Memory B cell (primary cell): Measurements from ENCODE around the gene ATG5.

Source experiments
- ATAC-seq: fragments of 150-1000 bp; cut with Tn5 transposase; 2 replicates; pipeline ENCODE4 v1.10.0; 2021; ENCODE audit warnings: low read depth, mild to moderate bottlenecking, moderate library complexity
- DNase-seq, 2 donors: peaks; one replicate each; pipeline ENCODE4 v3.0.0; 2022; ENCODE audit warnings: low spot score in 2 of 2
- H3K27ac Mint-ChIP-seq: one replicate; pipeline ENCODE4 v1.8.0; 2022; ENCODE audit warnings: mild to moderate bottlenecking, moderate library complexity, mixed read lengths
- H3K27me3 Mint-ChIP-seq: one replicate; pipeline ENCODE4 v1.8.0; 2022; ENCODE audit warnings: mixed read lengths
- H3K36me3 Mint-ChIP-seq: one replicate; pipeline ENCODE4 v1.8.0; 2022; ENCODE audit warnings: mild to moderate bottlenecking, mixed read lengths
- H3K4me1 Mint-ChIP-seq: one replicate; pipeline ENCODE4 v1.8.0; 2022; ENCODE audit warnings: mixed read lengths
- H3K4me3 Mint-ChIP-seq: one replicate; pipeline ENCODE4 v1.8.0; 2022; ENCODE audit warnings: mild to moderate bottlenecking, moderate library complexity, mixed read lengths
- H3K9me3 Mint-ChIP-seq: one replicate; pipeline ENCODE4 v1.8.0; 2022; ENCODE audit warnings: mixed read lengths

ATG5 gene

GRCh38 chr6:106206905-106207304, 118.7 kb downstream of the ATG5 start:
- Mint-ChIP-seq H3K36me3 (peaks cover 24% of the 10 kb centered on the region), H3K27me3 (no peaks in the 10 kb centered on the region), H3K4me3 (no peak overlapping the region), H3K4me1 (peaks cover 9% of the 10 kb centered on the region), H3K27ac (no peak overlapping the region), H3K9me3 (no peaks in the 10 kb centered on the region)
- no peak for DNase-seq
- no peak for ATAC-seq

GRCh38 chr6:106204961-106205360, 120.6 kb downstream of the ATG5 start:
- ATAC-seq = no peak
- Mint-ChIP-seq H3K36me3 (peaks cover 24% of the 10 kb centered on the region), H3K9me3 (no peaks in the 10 kb centered on the region), H3K27ac (no peak overlapping the region), H3K4me1 (peaks cover 11% of the 10 kb centered on the region), H3K27me3 (no peaks in the 10 kb centered on the region), H3K4me3 (no peak overlapping the region)
- DNase-seq = no peak

DNA sequence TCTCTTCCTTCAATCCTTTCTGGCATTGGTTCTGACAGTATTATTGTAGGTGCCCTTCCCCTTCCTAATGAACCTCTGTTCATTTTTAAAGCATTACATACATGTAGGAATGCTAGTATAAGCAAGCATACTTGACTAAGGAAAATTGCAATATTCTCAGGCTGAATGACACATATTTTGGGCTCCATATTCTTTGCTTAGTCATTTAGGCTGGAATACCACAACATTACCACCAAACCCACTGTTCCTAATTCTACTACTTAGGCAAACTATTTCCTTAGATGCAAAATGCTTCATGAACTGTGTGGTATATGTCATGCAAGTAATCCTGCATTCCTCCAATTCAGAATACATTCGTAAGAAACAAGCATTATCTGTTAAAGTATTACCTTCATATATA, 125.6 kb downstream of the ATG5 start:
- H3K9me3 Mint-ChIP-seq = no peaks in the 10 kb centered on the region
- H3K4me1 Mint-ChIP-seq = peaks cover 25% of the 10 kb centered on the region
- peaks cover 18% of the 10 kb centered on the region for H3K36me3 Mint-ChIP-seq
- H3K27me3 Mint-ChIP-seq = no peaks in the 10 kb centered on the region
- no peak overlapping the region for H3K4me3 Mint-ChIP-seq
- no peak for ATAC-seq
- no peak for DNase-seq
- no peak overlapping the region for H3K27ac Mint-ChIP-seq

DNA sequence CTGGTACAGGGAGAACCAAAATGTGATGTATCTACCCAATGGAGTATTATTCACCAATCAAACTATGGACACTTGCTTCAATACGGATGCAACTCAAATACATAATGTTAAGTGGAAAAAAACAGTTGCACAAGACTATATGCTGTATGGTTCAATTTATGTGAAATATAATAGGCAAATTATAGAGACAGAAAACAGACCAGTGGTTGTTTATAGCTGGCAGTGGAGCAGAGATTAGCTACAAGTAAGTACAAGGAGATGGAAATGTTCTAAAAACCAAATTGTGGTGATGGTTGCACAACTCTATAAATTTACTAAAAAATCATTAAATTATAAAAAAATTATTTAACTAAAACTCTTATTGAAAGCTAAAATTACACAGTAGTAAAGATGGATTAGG, 126.2 kb downstream of the ATG5 start:
- H3K36me3 Mint-ChIP-seq = peaks cover 13% of the 10 kb centered on the region
- H3K27me3 Mint-ChIP-seq = no peaks in the 10 kb centered on the region
- H3K27ac Mint-ChIP-seq = no peak overlapping the region

GRCh38 chr6:106197441-106197840, 128.1 kb downstream of the ATG5 start:
- peak overlapping the region; percentile 13 for H3K27ac Mint-ChIP-seq
- peaks cover 16% of the 10 kb centered on the region for H3K36me3 Mint-ChIP-seq
- peaks cover 21% of the 10 kb centered on the region for H3K4me1 Mint-ChIP-seq
- no peak overlapping the region for H3K4me3 Mint-ChIP-seq
- DNase-seq = no peak
- H3K9me3 Mint-ChIP-seq = no peaks in the 10 kb centered on the region
- no peaks in the 10 kb centered on the region for H3K27me3 Mint-ChIP-seq
- peak; percentile 42 for ATAC-seq

More for the DNA sequence above, 126.2 kb downstream of the ATG5 start:
- DNase-seq (no peak), ATAC-seq (no peak)
- H3K4me3 Mint-ChIP-seq = no peak overlapping the region
- peaks cover 21% of the 10 kb centered on the region for H3K4me1 Mint-ChIP-seq
- H3K9me3 Mint-ChIP-seq = no peaks in the 10 kb centered on the region

DNA sequence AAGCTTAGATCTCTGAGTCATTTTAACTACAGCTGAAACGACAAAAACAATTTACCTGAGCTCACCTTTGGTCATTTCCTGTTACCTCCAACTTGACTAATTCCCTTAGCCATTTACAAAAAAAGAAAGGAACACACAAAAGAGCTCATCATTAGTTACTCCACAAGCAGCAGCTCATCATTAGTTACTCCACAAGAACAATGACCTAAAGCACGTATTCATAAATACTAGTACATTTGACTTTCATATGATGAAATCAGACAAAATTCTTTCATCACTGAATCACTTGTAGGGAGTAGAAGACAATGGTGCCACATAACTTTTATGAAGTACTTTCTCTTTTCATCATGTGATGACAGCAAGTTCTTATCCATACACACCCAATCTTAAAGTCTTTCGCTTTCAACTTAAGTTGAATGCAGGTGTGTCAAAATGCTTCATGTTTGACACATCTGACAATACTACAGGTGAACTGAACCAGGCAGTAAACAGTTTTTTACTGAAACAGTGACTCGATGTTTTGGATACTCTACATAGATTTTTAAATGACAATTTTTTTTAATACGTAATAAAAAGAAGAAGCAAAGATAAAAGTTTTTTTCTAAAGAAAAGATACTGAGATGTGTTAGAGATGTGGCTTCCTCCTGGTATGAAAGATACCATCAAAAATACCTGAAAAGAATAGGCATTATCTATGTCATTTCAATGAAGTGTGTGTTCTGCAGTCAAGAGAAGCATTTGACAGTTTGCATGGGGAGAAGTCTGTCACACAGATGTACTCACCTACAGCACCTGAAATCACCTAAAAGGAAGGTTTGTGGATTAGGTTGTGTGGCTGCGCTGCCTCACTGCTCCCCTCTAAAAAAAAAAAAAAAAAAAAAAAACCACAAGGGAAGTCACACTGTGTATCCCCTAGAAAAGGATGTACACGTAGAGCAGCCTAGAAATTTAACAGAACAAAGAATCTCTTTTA, 130.3 kb downstream of the ATG5 start:
- no peak overlapping the region for H3K4me3 Mint-ChIP-seq
- peaks cover 13% of the 10 kb centered on the region for H3K36me3 Mint-ChIP-seq
- H3K4me1 Mint-ChIP-seq = peaks cover 21% of the 10 kb centered on the region
- H3K9me3 Mint-ChIP-seq = no peaks in the 10 kb centered on the region
- peak overlapping the region; percentile 67 for H3K27ac Mint-ChIP-seq
- ATAC-seq (peak; percentile 89), DNase-seq (peak in 1 of 2 donors; percentile 12)
- no peaks in the 10 kb centered on the region for H3K27me3 Mint-ChIP-seq

DNA sequence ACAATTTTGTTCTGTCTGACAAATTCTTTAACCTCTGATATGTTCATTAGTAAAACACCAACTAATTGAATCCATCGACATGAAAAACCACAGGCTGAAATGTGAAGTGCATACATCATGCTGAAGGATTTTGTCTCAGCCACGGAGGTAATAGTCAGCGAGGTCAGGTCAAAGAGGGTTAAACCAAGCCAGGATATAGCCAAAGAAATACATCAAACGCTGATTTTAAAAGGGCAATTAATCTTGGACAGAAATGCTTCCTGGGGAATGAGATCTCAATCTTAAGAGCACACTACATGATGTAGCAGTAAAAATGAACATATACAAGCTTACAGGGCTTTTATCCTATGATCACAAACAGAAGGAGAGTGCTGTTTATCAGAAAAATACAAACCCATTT, 132.7 kb downstream of the ATG5 start:
- peaks cover 18% of the 10 kb centered on the region for H3K4me1 Mint-ChIP-seq
- H3K27ac Mint-ChIP-seq = no peak overlapping the region
- ATAC-seq (no peak), DNase-seq (no peak)
- no peaks in the 10 kb centered on the region for H3K27me3 Mint-ChIP-seq
- no peak overlapping the region for H3K4me3 Mint-ChIP-seq
- peaks cover 5% of the 10 kb centered on the region for H3K36me3 Mint-ChIP-seq
- H3K9me3 Mint-ChIP-seq = no peaks in the 10 kb centered on the region

DNA sequence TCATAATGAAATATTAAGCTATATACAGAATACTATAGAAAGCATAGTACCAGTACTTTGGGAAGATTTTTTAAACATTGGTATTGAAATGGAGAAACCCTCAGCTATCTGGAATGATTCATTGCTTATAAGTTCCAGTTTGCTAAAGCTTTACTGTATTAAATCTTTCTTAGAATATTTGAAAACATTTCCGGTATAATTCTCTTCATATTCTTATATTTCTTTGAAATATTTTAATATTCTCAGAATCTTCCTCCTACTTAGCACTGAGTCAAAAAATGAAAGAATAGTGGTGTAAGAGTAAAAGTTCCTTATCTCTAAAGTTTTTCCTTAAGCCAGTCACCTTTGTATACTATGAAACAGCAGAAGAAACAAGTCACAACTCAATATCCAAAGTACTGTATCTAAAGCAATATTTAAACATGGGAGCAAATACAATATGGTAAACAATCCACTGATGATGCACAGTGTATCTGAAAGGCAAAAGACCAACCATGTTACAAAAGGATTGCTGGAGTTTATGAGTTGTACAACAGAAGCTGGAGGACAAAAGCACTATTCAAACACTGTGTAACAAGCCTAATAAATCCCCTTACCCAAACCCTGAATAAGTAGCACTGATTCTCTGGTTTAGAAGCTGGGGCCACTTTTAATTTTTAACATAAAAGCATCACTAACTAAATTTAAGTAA, 137.3 kb downstream of the ATG5 start:
- Mint-ChIP-seq H3K4me1 (peaks cover 4% of the 10 kb centered on the region), H3K9me3 (no peaks in the 10 kb centered on the region), H3K27ac (no peak overlapping the region), H3K4me3 (no peak overlapping the region), H3K36me3 (peaks cover 8% of the 10 kb centered on the region), H3K27me3 (no peaks in the 10 kb centered on the region)
- ATAC-seq = no peak
- no peak for DNase-seq

GRCh38 chr6:106187424-106187982, 138.1 kb downstream of the ATG5 start:
- H3K4me3 Mint-ChIP-seq = no peak overlapping the region
- H3K9me3 Mint-ChIP-seq = no peaks in the 10 kb centered on the region
- peaks cover 5% of the 10 kb centered on the region for H3K36me3 Mint-ChIP-seq
- ATAC-seq (no peak), DNase-seq (no peak)
- no peaks in the 10 kb centered on the region for H3K27me3 Mint-ChIP-seq
- H3K27ac Mint-ChIP-seq = no peak overlapping the region
- H3K4me1 Mint-ChIP-seq = peaks cover 4% of the 10 kb centered on the region

GRCh38 chr6:106186714-106187113, 138.8 kb downstream of the ATG5 start:
- DNase-seq (no peak), ATAC-seq (no peak)
- peaks cover 4% of the 10 kb centered on the region for H3K4me1 Mint-ChIP-seq
- peaks cover 5% of the 10 kb centered on the region for H3K36me3 Mint-ChIP-seq
- no peaks in the 10 kb centered on the region for H3K27me3 Mint-ChIP-seq
- no peak overlapping the region for H3K27ac Mint-ChIP-seq
- H3K9me3 Mint-ChIP-seq = no peaks in the 10 kb centered on the region
- no peak overlapping the region for H3K4me3 Mint-ChIP-seq

GRCh38 chr6:106186172-106186571, 139.4 kb downstream of the ATG5 start:
- ATAC-seq = no peak
- Mint-ChIP-seq H3K36me3 (peaks cover 3% of the 10 kb centered on the region), H3K4me3 (no peak overlapping the region), H3K27me3 (no peaks in the 10 kb centered on the region), H3K27ac (no peak overlapping the region), H3K9me3 (no peaks in the 10 kb centered on the region), H3K4me1 (peaks cover 4% of the 10 kb centered on the region)
- DNase-seq = no peak

DNA sequence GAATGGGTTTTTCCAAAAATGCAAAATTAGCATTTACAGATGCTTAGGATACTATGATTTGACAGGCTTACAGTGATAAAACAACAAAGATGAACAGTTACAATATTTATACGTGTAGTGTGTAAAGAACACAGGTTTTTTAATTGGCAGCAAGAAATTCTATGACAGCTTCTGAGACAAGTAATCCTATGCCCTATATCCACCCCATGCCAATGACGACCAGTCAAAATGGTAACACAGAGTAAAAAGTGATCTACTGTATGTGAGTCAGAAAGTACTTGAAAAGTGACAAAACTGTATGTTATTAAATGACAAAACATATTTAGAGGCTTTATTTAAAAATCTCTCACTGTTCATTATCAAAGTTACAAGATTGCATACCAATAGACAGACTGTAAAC, 139.9 kb downstream of the ATG5 start:
- H3K27ac Mint-ChIP-seq = no peak overlapping the region
- no peak overlapping the region for H3K4me3 Mint-ChIP-seq
- no peak for DNase-seq

GRCh38 chr6:106184629-106185028, 140.9 kb downstream of the ATG5 start:
- Mint-ChIP-seq H3K4me3 (no peak overlapping the region), H3K27ac (no peak overlapping the region), H3K9me3 (no peaks in the 10 kb centered on the region), H3K27me3 (no peaks in the 10 kb centered on the region), H3K4me1 (peaks cover 4% of the 10 kb centered on the region), H3K36me3 (peaks cover 3% of the 10 kb centered on the region)
- ATAC-seq (peak; percentile 32), DNase-seq (no peak)

More for the DNA sequence above, 139.9 kb downstream of the ATG5 start:
- H3K4me1 Mint-ChIP-seq = peaks cover 4% of the 10 kb centered on the region
- no peaks in the 10 kb centered on the region for H3K27me3 Mint-ChIP-seq
- ATAC-seq = no peak
- no peaks in the 10 kb centered on the region for H3K9me3 Mint-ChIP-seq
- peaks cover 3% of the 10 kb centered on the region for H3K36me3 Mint-ChIP-seq

DNA sequence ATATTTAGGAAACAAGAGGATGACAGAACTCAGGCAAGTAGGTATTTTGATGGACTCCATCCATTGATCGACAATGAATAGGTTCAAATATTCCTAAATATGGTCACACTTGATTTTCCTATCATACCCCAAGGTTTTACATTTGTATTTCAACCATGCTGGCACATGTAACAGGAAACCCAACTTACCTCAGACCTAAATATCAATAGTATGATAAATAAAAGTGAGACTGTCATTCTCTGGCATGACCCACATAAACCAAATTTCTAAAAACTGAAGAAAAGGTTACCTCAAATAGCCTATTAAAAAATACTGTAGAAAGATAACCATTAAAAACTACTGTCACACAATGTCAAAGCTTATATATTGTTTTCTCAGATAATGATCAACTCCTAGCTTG, 142.1 kb downstream of the ATG5 start:
- Mint-ChIP-seq H3K4me1 (peaks cover 7% of the 10 kb centered on the region), H3K36me3 (peaks cover 3% of the 10 kb centered on the region), H3K27me3 (no peaks in the 10 kb centered on the region), H3K9me3 (no peaks in the 10 kb centered on the region), H3K27ac (no peak overlapping the region), H3K4me3 (no peak overlapping the region)
- ATAC-seq (no peak), DNase-seq (no peak)
